IMR-90 (cell line): ENCODE measurements around the gene C6orf120. TPM values are rescaled to one million over a fixed set of nuclear protein-coding genes. Genes with fewer than 3 reads are reported as not detected.
A peak's percentile ranks its signal among the peaks of the same experiment; 100 is the strongest.

Source experiments
- ATAC-seq: fragments of 200-7000 bp; cut with Tn5 transposase; 2 replicates; pipeline ENCODE4 v1.9.1; 2020; ENCODE audit warnings: low read depth, mild to moderate bottlenecking, moderate library complexity
- BruUV-seq: library from RNA; stranded (reverse); fragments of 400-500 nt; replicated peaks from 2 replicates; lab custom pipeline; 2021; lab: Mats Ljungman, UMichigan
- CTCF ChIA-PET: fragments of 300-600 bp; formaldehyde crosslinking; extraction: SDS; loops from one replicate; lab custom pipeline; 2021; ENCODE audit warnings: antibody characterized with exemption; lab: Yijun Ruan, JAX
- POLR2A ChIA-PET: fragments of 300-600 bp; sonication (Branson Sonifier 250); formaldehyde crosslinking; loops from one replicate; lab custom pipeline; 2022; ENCODE audit warnings: antibody characterized with exemption; ENCODE audit not compliant: unreplicated experiment; lab: Charles Lee
- DNase-seq: peaks from one replicate; pipeline ENCODE4 v3.0.0; 2013
- H2AFZ ChIP-seq: replicated peaks from 2 replicates; pipeline ENCODE3; 2013; ENCODE audit warnings: low read length, mild to moderate bottlenecking; ENCODE audit not compliant: poor library complexity
- H2AK5ac ChIP-seq: 2 replicates; pipeline ENCODE4 v1.6.1; 2013; ENCODE audit warnings: low read depth, low read length, inconsistent platforms
- H2AK9ac ChIP-seq: replicated peaks from 2 replicates; pipeline ENCODE3; 2013; ENCODE audit warnings: mild to moderate bottlenecking, low read depth, low read length, moderate library complexity; ENCODE audit not compliant: poor library complexity
- H2BK120ac ChIP-seq: 2 replicates; pipeline ENCODE4 v1.6.1; 2013; ENCODE audit warnings: low read depth, low read length, inconsistent platforms
- H2BK15ac ChIP-seq: 3 replicates; pipeline ENCODE4 v1.6.1; 2013; ENCODE audit warnings: low read depth, low read length, inconsistent platforms
- H2BK20ac ChIP-seq: 2 replicates; pipeline ENCODE4 v1.6.1; 2013; ENCODE audit warnings: low read depth, mild to moderate bottlenecking, inconsistent platforms, low read length, moderate library complexity
- H2BK5ac ChIP-seq: 2 replicates; pipeline ENCODE4 v1.6.1; 2013; ENCODE audit warnings: mild to moderate bottlenecking, low read depth, low read length, inconsistent platforms; ENCODE audit not compliant: poor library complexity, severe bottlenecking
- H3K14ac ChIP-seq: replicated peaks from 2 replicates; pipeline ENCODE4 v1.6.1; 2013; ENCODE audit warnings: low read depth, low read length, inconsistent platforms
- H3K18ac ChIP-seq: 2 replicates; pipeline ENCODE4 v1.6.1; 2013; ENCODE audit warnings: low read depth, low read length, control low read depth
- H3K23ac ChIP-seq: 2 replicates; pipeline ENCODE4 v1.6.1; 2013; ENCODE audit warnings: low read depth, low read length, inconsistent platforms
- H3K27ac ChIP-seq: 2 replicates; pipeline ENCODE4 v1.5.1; 2013; ENCODE audit warnings: mild to moderate bottlenecking, control low read depth, low read length; ENCODE audit not compliant: insufficient read depth
- H3K27me3 ChIP-seq: 2 replicates; pipeline ENCODE4 v1.6.1; 2013; ENCODE audit warnings: low read length; ENCODE audit not compliant: control insufficient read depth, insufficient read depth
- H3K36me3 ChIP-seq: 2 replicates; pipeline ENCODE4 v1.6.1; 2013; ENCODE audit warnings: low read length, mixed read lengths; ENCODE audit not compliant: control insufficient read depth, insufficient read depth
- H3K4ac ChIP-seq: 2 replicates; pipeline ENCODE4 v1.6.1; 2013; ENCODE audit warnings: low read depth, low read length, inconsistent platforms
- H3K4me1 ChIP-seq: 2 replicates; pipeline ENCODE4 v1.6.1; 2013; ENCODE audit warnings: low read length, mixed read lengths; ENCODE audit not compliant: control insufficient read depth, insufficient read depth
- H3K4me2 ChIP-seq: 2 replicates; pipeline ENCODE4 v1.6.1; 2013; ENCODE audit warnings: low read depth, mild to moderate bottlenecking, control low read depth, low read length, moderate library complexity
- H3K4me3 ChIP-seq: 2 replicates; pipeline ENCODE4 v1.5.1; 2013; ENCODE audit warnings: low read depth, mild to moderate bottlenecking, control low read depth, low read length, moderate library complexity; ENCODE audit not compliant: insufficient read depth
- H3K56ac ChIP-seq: 2 replicates; pipeline ENCODE4 v1.6.1; 2013; ENCODE audit warnings: low read length, inconsistent platforms; ENCODE audit not compliant: insufficient read depth; ENCODE audit errors: extremely low read depth
- H3K79me1 ChIP-seq, 2 experiments: 2 replicates each; pipeline ENCODE4 v1.6.1; 2013; ENCODE audit warnings: low read length in 2 of 2, inconsistent platforms in 1 of 2, low read depth in 1 of 2
- H3K9ac ChIP-seq: 2 replicates; pipeline ENCODE4 v1.6.1; 2013; ENCODE audit warnings: low read depth, low read length, control low read depth
- H3K9me1 ChIP-seq: 2 replicates; pipeline ENCODE4 v1.6.1; 2013; ENCODE audit warnings: low read length, inconsistent platforms; ENCODE audit not compliant: insufficient read depth
- H3K9me3 ChIP-seq: 2 replicates; pipeline ENCODE4 v1.6.1; 2013; ENCODE audit warnings: low read length; ENCODE audit not compliant: control insufficient read depth, insufficient read depth
- H4K20me1 ChIP-seq: 2 replicates; pipeline ENCODE4 v1.6.1; 2013; ENCODE audit warnings: low read length, inconsistent platforms; ENCODE audit not compliant: insufficient read depth
- H4K5ac ChIP-seq: 2 replicates; pipeline ENCODE4 v1.6.1; 2013; ENCODE audit warnings: mild to moderate bottlenecking, low read depth, low read length, control low read depth
- H4K8ac ChIP-seq, 2 experiments: 2 replicates each; pipeline ENCODE4 v1.6.1; 2013; ENCODE audit warnings: low read depth in 2 of 2, low read length in 2 of 2, control low read depth in 1 of 2, inconsistent platforms in 1 of 2
- H4K91ac ChIP-seq: 2 replicates; pipeline ENCODE4 v1.6.1; 2013; ENCODE audit warnings: low read depth, low read length, inconsistent platforms; ENCODE audit not compliant: insufficient read depth
- CEBPB ChIP-seq: IDR thresholded peaks from 2 replicates; pipeline ENCODE4 v1.6.1; 2012; ENCODE audit warnings: low read depth, low read length, improper control_type of control experiment
- CHD1 ChIP-seq: IDR thresholded peaks from 2 replicates; pipeline ENCODE4 v1.6.1; 2012; ENCODE audit warnings: low read depth, low read length, improper control_type of control experiment
- FOS ChIP-seq: fragments of 150-350 bp; IDR thresholded peaks from 2 replicates; pipeline ENCODE4 v1.6.1; 2016; ENCODE audit warnings: low read depth, low read length
- NFE2L2 ChIP-seq: fragments of 150-350 bp; IDR thresholded peaks from 2 replicates; pipeline ENCODE4 v1.6.1; 2016; ENCODE audit warnings: low read depth, mild to moderate bottlenecking, low read length
- WGBS, 2 experiments: methylation state at CpG; one replicate each; pipeline versions ENCODE4 v1.1.5 to v1.1.7; 2013; ENCODE audit warnings: missing lambda C conversion rate in 2 of 2; ENCODE audit not compliant: insufficient read length in 1 of 2; ENCODE audit errors: extremely low coverage in 2 of 2; 5-methylcytosine and 5-hydroxymethylcytosine counted together
- dilution Hi-C: fragments of 300-500 bp; cut with HindIII; formaldehyde crosslinking; loops from one replicate; pipeline ENCODE4 v1.14.3; 2018; ENCODE audit warnings: low sequenced_read_pairs; ENCODE audit not compliant: unreplicated experiment
- in situ Hi-C: fragments of 300-500 bp; cut with MboI; formaldehyde crosslinking; loops from 3 replicates; pipeline ENCODE4 v1.14.3; 2019; ENCODE audit warnings: low sequenced_read_pairs, inconsistent platforms, mixed read lengths
- intact Hi-C: fragments of 100-400 bp; cut with micrococcal nuclease; formaldehyde crosslinking; loops from 2 replicates; pipeline ENCODE4 v1.10.0; 2022
- polyA plus RNA-seq, 3 experiments: library from polyadenylated mRNA; depleted of rRNA; stranded (reverse); fragments of >200 nt; gene quantifications; 2 replicates each; pipeline ENCODE4 v1.2.3, GENCODE V29; 2012; ENCODE audit warnings: low replicate concordance in 1 of 3
- total RNA-seq: library from RNA; depleted of rRNA; stranded (reverse); fragments of >200 nt; gene quantifications from 2 replicates; pipeline ENCODE4 v1.2.3, GENCODE V29; 2012
- TF ChIP-seq, protein P1 (sequence below): conservative IDR thresholded peaks from 2 replicates; pipeline ENCODE4 v1.5.1; 2012; ENCODE audit warnings: mild to moderate bottlenecking, low read depth, low read length, improper control_type of control experiment
- TF ChIP-seq, protein P2 (sequence below): fragments of 150-350 bp; IDR thresholded peaks from 2 replicates; pipeline ENCODE4 v1.6.1; 2016; ENCODE audit warnings: low read depth, mild to moderate bottlenecking, low read length, moderate library complexity, borderline replicate concordance
- TF ChIP-seq, protein P3 (sequence below): fragments of 150-350 bp; IDR thresholded peaks from 2 replicates; pipeline ENCODE4 v1.6.1; 2017; ENCODE audit warnings: mild to moderate bottlenecking, antibody characterized with exemption, low read length, low read depth

The C6orf120 gene
- total and polyA plus RNA-seq, 2 of the 4 experiments (the other 2 are of a cell fraction) = 21.4 to 26.7 TPM

DNA sequence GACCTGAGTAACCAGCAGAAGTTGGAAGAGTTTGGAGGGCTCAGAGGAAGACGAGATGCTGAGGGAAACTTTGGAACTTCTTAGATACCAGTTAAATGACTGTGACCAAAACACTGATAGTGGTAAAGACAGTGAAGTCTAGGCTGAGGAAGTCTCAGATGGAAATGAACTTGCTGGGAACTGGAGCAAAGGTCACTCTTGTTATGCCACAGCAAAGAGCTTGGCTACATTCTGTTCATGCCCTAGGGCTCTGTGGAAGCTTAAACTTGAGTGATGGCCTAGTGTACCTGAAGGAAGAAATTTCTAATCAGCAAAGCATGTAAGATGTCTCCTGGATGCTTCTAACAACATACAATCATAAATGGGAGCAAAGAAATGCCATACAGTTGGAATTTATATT is 24.8 kb upstream of the C6orf120 start:
- BruUV-seq = no TSS peak
- Histone ChIP-seq H3K79me1 (peaks cover 3 to 7% of the 10 kb centered on the region in 2 experiments; a peak in 3 of 4 replicates), H3K14ac (no peak overlapping the region), H2AFZ (no peak overlapping the region), H3K56ac (no peak overlapping the region), H3K4me1 (no peaks in the 10 kb centered on the region), H4K5ac (no peak overlapping the region), H3K4me2 (no peak overlapping the region), H4K91ac (no peak overlapping the region), H3K9me1 (0 out of 2 replicates have a peak, but pooled peaks cover 2% of the 10 kb centered on the region), H2BK20ac (no peak overlapping the region), H2BK5ac (no peak overlapping the region), H4K8ac (no peak overlapping the region), H3K9me3 (peaks cover 3% of the 10 kb centered on the region), H3K23ac (no peak overlapping the region), H2AK9ac (no peak overlapping the region), H2BK120ac (no peak overlapping the region), H3K9ac (no peak overlapping the region), H3K18ac (no peak overlapping the region), H3K4ac (no peak overlapping the region), H2AK5ac (no peak overlapping the region), H3K36me3 (peaks cover 9% of the 10 kb centered on the region), H4K20me1 (no peaks in the 10 kb centered on the region), H3K4me3 (no peak overlapping the region), H3K27me3 (no peaks in the 10 kb centered on the region), H2BK15ac (no peak overlapping the region), H3K27ac (no peak overlapping the region)
- ATAC-seq (peak; percentile 35; the same call in 1 of the 2 replicates), DNase-seq (peak; percentile 8)
- in situ Hi-C loops (no loop called here), dilution Hi-C loops (no loop called here), intact Hi-C loops (no loop called here)
- WGBS, 2 experiments = no CpG with 5 or more reads among the region's 1 CpG
- TF ChIP-seq, protein P1, sequence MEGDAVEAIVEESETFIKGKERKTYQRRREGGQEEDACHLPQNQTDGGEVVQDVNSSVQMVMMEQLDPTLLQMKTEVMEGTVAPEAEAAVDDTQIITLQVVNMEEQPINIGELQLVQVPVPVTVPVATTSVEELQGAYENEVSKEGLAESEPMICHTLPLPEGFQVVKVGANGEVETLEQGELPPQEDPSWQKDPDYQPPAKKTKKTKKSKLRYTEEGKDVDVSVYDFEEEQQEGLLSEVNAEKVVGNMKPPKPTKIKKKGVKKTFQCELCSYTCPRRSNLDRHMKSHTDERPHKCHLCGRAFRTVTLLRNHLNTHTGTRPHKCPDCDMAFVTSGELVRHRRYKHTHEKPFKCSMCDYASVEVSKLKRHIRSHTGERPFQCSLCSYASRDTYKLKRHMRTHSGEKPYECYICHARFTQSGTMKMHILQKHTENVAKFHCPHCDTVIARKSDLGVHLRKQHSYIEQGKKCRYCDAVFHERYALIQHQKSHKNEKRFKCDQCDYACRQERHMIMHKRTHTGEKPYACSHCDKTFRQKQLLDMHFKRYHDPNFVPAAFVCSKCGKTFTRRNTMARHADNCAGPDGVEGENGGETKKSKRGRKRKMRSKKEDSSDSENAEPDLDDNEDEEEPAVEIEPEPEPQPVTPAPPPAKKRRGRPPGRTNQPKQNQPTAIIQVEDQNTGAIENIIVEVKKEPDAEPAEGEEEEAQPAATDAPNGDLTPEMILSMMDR = no peak
- TF ChIP-seq CEBPB = no peak
- no peak for TF ChIP-seq CHD1
- TF ChIP-seq FOS = no peak
- TF ChIP-seq, protein P2, sequence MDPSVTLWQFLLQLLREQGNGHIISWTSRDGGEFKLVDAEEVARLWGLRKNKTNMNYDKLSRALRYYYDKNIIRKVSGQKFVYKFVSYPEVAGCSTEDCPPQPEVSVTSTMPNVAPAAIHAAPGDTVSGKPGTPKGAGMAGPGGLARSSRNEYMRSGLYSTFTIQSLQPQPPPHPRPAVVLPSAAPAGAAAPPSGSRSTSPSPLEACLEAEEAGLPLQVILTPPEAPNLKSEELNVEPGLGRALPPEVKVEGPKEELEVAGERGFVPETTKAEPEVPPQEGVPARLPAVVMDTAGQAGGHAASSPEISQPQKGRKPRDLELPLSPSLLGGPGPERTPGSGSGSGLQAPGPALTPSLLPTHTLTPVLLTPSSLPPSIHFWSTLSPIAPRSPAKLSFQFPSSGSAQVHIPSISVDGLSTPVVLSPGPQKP = no peak
- TF ChIP-seq NFE2L2 = no peak
- TF ChIP-seq, protein P3, sequence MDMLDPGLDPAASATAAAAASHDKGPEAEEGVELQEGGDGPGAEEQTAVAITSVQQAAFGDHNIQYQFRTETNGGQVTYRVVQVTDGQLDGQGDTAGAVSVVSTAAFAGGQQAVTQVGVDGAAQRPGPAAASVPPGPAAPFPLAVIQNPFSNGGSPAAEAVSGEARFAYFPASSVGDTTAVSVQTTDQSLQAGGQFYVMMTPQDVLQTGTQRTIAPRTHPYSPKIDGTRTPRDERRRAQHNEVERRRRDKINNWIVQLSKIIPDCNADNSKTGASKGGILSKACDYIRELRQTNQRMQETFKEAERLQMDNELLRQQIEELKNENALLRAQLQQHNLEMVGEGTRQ = no peak
- ChIA-PET CTCF (no interaction called here), POLR2A (no interaction called here)
